NCI-H1105 (cell line): Measurements from ENCODE around the gene FRYL.
A peak's percentile ranks its signal among the peaks of the same experiment; 100 is the strongest.

ENCODE experiments used
- DNase-seq: peaks from one replicate; lab custom pipeline; 2025; lab: John Stamatoyannopoulos, UW

Gene FRYL

GRCh38 chr4:48620831-48621230, 159.2 kb downstream of the FRYL start:
- DNase-seq: no peak

GRCh38 chr4:48620093-48620492, 160.0 kb downstream of the FRYL start:
- no peak for DNase-seq

DNA sequence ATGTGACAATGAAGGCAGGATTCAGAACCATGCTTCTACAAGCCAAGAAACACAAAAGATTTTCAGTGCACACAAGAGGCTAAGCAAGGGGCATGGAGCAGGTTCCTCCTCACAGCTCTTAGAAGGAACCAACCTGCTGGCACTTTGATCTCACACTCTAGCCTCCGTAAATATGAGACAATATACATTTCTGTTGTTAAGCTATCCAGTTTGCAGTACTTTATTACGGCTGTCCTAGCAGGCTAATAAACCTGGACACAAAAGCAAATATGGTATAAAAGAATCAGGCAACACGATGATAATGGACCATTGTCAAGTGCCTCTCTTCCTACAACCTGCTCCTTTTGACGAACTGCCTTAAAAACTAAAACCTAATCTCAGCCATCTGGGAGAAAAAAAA, 175.6 kb downstream of the FRYL start:
- DNase-seq: no peak

DNA sequence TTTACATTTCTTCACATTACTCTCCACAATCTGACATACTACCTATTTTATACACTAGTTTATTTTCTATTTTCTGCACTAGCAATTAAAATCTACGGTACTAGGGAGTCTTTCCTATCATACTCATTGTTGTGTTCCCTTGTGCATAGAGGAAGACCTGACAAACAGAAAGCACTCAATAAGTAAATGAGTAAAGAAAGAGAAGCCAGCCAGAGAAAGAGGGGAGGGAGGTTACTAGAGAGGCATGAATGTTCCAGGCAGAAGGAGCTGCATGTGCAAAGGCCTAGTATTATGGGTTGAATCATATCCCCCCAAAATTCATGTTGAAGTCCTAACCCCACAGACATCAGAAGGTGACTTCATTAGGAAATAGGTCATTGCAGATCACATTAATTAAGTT, 176.0 kb downstream of the FRYL start:
- DNase-seq: no peak

DNA sequence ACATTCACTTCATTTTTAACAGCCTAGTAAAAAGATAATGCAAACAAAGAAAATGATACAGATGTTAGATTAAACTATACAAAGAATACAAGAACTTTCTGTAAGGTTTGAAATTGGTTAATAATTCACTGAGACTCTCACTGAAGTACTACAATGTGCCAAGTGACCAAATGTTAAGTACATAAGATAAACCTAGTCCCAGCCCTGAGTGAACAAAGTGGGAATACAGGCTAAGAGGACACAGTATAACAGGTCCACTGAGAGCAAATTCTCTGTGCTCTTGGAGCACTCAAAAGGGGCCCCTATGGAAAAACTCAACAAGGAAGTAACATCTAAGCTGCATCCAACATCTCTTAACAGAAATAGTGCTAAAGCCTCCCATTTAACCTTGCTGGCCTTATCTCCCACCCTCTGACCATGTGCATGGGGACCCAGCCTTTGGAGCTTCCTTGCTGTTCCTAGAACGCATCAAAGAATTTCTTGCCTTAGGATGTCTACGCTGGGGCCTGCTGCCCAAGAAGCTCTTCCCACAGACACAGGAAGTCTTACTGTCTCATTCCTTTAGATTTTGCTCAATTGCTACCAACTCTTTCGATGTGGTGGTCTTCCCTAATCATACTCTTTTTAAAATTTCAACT, 176.6 kb downstream of the FRYL start:
- DNase-seq: no peak

DNA sequence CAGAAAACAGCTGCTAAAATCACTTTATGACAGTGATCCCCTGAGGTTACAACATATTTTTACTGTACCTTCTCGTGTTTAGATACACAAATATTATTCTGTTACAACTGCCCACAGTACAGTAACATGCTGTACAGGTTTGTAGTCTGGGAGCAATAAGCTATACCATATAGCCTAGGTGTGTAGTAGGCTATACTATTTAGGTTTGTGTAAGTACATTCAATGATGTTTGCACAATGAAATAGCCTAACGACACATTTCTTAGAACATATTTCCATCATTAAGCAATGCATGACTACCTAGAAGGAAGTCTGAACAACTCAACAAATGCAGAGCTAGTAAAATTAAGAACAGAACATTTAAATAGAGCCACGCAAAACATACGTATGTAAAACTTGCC, 177.3 kb downstream of the FRYL start:
- DNase-seq: no peak

DNA sequence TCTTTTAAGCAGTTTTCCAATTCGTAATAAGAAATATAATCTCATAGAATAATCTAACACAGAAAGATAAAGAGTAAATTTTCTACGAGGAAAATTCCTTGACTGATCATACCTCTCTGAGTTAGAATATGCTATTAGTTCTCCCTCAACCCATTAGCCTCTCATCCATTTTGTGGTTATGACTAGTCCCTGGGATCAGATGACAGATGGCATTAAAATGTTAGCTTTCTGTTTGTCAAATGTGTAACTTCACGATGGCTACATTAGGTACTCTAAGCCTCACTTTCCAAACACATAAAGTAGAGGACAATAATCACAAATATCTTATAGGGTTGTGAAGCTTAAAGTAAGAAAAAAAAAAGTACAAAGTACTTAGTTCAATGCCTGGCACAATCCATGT, 177.9 kb downstream of the FRYL start:
- no peak for DNase-seq

DNA sequence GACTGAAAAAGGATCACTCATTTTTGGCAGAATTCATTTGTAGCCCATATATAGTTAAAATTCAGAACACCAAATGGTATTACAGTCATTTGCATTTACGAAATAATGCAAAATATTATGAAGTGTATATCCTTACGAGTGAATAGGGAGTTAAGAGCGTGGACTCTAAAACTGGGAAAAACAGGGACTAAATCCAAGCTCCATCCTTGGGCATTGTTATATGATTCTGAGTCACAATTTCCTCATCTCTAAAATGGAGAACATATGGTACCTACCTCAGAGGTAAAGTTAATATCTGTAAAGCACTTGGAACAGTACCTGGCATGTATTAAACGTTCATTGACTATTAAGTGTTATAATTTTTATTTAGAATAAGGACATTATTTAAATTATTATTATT, 183.7 kb downstream of the FRYL start:
- DNase-seq: no peak

DNA sequence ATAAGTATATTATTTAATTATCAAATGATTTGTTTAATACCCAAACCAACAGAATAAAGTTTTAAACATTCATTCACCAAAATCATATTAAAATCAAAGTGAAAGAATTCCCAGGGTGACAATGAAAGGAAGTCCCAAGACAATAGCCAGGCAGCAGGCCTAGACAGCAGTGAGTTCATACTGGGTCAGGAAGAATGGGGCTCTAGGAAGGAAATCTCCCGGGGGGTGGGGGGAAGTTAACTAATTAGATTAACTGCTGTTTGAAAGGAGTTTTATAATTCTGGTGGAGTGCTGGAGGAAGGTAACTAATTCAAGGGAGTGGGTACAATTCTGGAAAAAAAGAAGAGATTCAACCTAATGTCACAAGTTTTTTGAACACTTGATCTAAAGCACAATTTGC, 185.9 kb downstream of the FRYL start:
- DNase-seq: no peak

GRCh38 chr4:48591372-48591771, 188.7 kb downstream of the FRYL start:
- no peak for DNase-seq

GRCh38 chr4:48590884-48591283, 189.2 kb downstream of the FRYL start:
- DNase-seq: no peak

DNA sequence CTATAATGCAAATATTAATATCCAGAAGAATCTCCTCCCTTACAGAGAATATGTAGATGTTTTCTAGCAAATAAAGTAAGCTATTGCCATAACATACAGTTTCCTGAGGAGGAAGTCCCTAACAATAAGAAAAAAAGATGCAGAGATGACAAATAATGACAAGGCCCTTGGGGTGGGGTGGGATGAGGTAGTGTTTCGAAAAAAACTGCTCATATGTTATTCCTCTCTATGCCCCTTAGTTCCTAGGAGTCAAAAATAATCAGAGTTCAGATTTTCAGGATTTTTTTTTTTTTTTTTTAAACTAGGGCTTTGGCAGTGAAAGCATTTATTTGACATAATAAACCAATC, 191.0 kb downstream of the FRYL start:
- no peak for DNase-seq

GRCh38 chr4:48588230-48589097, 191.6 kb downstream of the FRYL start:
- DNase-seq: no peak

- no peak for DNase-seq
Measured at GRCh38 chr4:48585401-48585800, 194.7 kb downstream of the FRYL start.

GRCh38 chr4:48578132-48578968, 201.7 kb downstream of the FRYL start:
- peak; percentile 30 for DNase-seq

GRCh38 chr4:48575964-48576363, 204.1 kb downstream of the FRYL start:
- DNase-seq: no peak

GRCh38 chr4:48571471-48571870, 208.6 kb downstream of the FRYL start:
- DNase-seq: no peak

DNA sequence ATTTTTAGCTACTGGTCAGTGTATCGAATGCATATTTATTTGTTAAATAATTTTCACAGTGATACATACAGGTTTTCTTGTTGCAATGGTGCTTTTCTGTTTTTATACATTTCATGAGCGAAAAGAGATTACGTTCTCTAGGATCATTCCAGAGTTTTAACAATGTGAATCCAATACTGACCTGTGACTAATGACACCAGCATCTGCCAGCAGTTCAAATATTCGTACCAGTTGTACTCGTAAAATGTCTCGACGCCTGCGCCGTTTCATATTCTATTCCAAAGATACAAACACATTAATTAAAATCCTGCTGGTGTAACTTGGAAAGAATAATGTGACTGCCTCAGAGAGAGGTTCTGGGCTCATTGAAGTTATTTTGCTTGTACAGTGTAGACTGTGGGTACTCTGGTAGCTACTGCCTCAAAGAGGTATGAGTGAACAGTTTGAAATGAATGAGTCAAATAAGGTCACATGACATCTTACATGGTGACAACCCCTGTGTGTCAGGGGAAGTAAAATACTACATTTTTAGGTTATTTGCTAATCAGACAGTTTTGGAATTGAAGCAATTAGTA, 209.3 kb downstream of the FRYL start:
- DNase-seq: no peak

DNA sequence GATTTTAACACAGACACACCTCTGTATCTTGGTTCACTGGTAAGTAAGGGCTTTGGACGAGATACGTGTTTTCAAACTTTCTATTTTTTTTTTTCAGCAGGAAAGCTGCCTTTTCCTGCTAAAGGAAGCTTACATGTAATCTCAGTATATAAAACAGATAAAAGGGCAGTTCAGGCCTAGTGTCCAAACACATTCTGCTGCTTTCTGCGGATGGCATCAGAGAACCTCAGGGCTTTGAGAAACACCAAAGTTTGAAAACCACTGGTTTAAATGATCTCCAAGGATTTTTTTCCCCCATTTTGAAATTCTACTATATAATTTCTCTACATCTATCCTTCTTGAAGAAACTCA, 214.1 kb downstream of the FRYL start:
- DNase-seq: no peak

DNA sequence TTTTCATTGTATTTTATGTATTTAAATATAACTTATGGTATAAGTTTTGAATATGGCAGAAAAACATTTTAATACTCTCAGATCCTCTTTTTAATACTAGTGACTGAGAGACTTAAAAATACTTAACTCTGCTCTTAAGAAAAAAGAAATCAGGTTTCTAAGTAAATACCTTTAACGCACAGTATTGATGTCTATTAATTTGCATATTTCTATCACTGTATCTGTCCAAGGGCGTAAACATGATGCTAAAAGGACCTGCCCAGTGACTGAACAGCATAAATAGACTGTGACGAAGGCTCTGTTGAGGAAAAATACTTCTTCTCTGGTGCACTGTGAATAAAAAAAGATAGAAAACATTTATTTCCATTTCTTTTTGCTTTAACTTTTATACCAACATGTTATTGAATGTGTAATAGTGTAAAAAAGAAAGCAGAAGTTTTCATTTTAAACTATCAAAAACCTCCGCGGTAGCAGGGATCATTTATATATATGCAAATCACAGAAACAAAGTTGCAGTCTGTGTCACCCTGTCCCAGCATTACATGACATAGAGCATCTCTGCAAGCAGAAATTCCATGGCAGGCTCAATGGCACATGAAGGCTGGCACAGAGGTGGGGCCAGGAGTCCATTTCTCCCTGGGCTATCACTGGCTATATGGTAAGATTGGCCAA, 214.6 kb downstream of the FRYL start:
- no peak for DNase-seq

- no peak for DNase-seq
Measured at GRCh38 chr4:48564151-48564550, 215.9 kb downstream of the FRYL start.

DNA sequence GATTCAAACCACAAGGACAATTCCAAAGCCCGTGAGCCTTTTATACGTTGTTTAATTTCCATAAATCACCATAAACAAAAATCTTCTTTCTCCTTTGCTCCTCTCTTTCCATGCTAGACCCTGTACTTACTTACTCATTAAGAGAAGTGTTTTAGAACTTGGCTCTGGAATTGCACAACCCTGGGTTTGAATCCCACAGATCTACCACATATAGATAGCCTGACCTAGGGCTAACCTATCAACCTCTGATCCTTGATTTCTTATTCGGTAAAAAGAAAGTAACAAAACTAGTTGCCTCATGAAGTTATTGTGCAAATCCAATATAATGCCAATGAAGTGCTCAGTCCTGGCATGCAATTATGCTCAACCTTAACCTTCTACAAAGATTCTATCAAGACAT, 221.3 kb downstream of the FRYL start:
- no peak for DNase-seq
